GM06990 (cell line): ENCODE measurements around the gene CCT8.
A peak's percentile ranks its signal among the peaks of the same experiment; 100 is the strongest.
"Not testable (repeated sequence)": the region's sequence is repeated elsewhere in the genome, so short reads cannot be mapped to it uniquely, and the experiment has no call there.

Experiments used
- DNase-seq: peaks from one replicate; pipeline ENCODE4 v3.0.0-alpha.2; 2011; ENCODE audit not compliant: insufficient read length; ENCODE audit errors: extremely low read depth
- H3K27me3 ChIP-seq: replicated peaks from 2 replicates; pipeline ENCODE4 v1.6.0; 2011; ENCODE audit warnings: low read length; ENCODE audit not compliant: control insufficient read depth, insufficient read depth
- H3K36me3 ChIP-seq: 2 replicates; pipeline ENCODE4 v1.5.1; 2011; ENCODE audit warnings: low read length; ENCODE audit not compliant: control insufficient read depth, insufficient read depth
- H3K4me3 ChIP-seq: replicated peaks from 2 replicates; pipeline ENCODE4 v1.5.1; 2011; ENCODE audit warnings: low read depth, mild to moderate bottlenecking, control low read depth, low read length
- CTCF ChIP-seq: IDR thresholded peaks from 2 replicates; pipeline ENCODE4 v1.5.1; 2011; ENCODE audit warnings: low read length, control low read depth, mild to moderate bottlenecking, inconsistent platforms; ENCODE audit not compliant: insufficient read depth, poor library complexity, severe bottlenecking

CCT8 gene

GRCh38 chr21:29024474-29025327 is 48.7 kb downstream of the CCT8 start, which contains the start of gene USP16:
USP16 (plus strand) TSS chr21:29024668; CDS start chr21:29027914, 3,246 bp downstream.
- peak; percentile 98 for DNase-seq
- Histone ChIP-seq H3K27me3 (no peaks in the 10 kb centered on the region), H3K4me3 (peak within 1 kb of the TSS; percentile 79), H3K36me3 (no peaks in the 10 kb centered on the region)
- TF ChIP-seq CTCF = no peak

GRCh38 chr21:29022166-29022565 is 51.3 kb downstream of the CCT8 start:
- no peaks in the 10 kb centered on the region for H3K27me3 ChIP-seq
- H3K4me3 ChIP-seq = no peak overlapping the region
- no peak for TF ChIP-seq CTCF
- DNase-seq = no peak
- H3K36me3 ChIP-seq = no peaks in the 10 kb centered on the region

- DNase-seq = no peak
- TF ChIP-seq CTCF = no peak
- Histone ChIP-seq H3K36me3 (no peaks in the 10 kb centered on the region; the same call in 1 of the 2 replicates), H3K27me3 (no peaks in the 10 kb centered on the region), H3K4me3 (peak overlapping the region; percentile 99)
Measured at GRCh38 chr21:29018540-29018939, 54.9 kb downstream of the CCT8 start.

- no peaks in the 10 kb centered on the region for H3K27me3 ChIP-seq
- no peak for DNase-seq
- no peak for TF ChIP-seq CTCF
- H3K36me3 ChIP-seq = no peaks in the 10 kb centered on the region; the same call in 1 of the 2 replicates
- peak overlapping the region; percentile 99 for H3K4me3 ChIP-seq
Measured at GRCh38 chr21:29017639-29018237, 55.7 kb downstream of the CCT8 start.

GRCh38 chr21:29011236-29011635 is 62.2 kb downstream of the CCT8 start:
- not testable (repeated sequence) for H3K36me3 ChIP-seq, H3K27me3 ChIP-seq, DNase-seq, H3K4me3 ChIP-seq

- Histone ChIP-seq H3K4me3 (no peak overlapping the region), H3K27me3 (no peaks in the 10 kb centered on the region), H3K36me3 (peaks cover 7% of the 10 kb centered on the region)
- no peak for TF ChIP-seq CTCF
- DNase-seq = no peak
Measured at GRCh38 chr21:29008367-29008766, 65.1 kb downstream of the CCT8 start.
